Skeletal muscle satellite cell (primary cell): Measurements from ENCODE around the gene SCGB1A1.

Experiments
- H3K27me3 ChIP-seq: 2 replicates; pipeline ENCODE4 v1.7.0; 2013; ENCODE audit warnings: low read length; ENCODE audit not compliant: control insufficient read depth, insufficient read depth
- H3K36me3 ChIP-seq: 2 replicates; pipeline ENCODE4 v1.7.0; 2013; ENCODE audit warnings: mild to moderate bottlenecking, control low read depth, low read length; ENCODE audit not compliant: insufficient read depth
- H3K4me1 ChIP-seq: 2 replicates; pipeline ENCODE4 v1.7.0; 2013; ENCODE audit warnings: low read length; ENCODE audit not compliant: control insufficient read depth, insufficient read depth
- H3K4me2 ChIP-seq: 2 replicates; pipeline ENCODE4 v1.7.0; 2013; ENCODE audit warnings: mild to moderate bottlenecking, low read length
- H3K4me3 ChIP-seq: 2 replicates; pipeline ENCODE4 v1.7.0; 2013; ENCODE audit warnings: low read length
- H3K9ac ChIP-seq: 2 replicates; pipeline ENCODE4 v1.7.0; 2013; ENCODE audit warnings: mild to moderate bottlenecking, low read depth, low read length, moderate library complexity
- H3K9me3 ChIP-seq: replicated peaks from 2 replicates; pipeline ENCODE4 v1.7.0; 2013; ENCODE audit warnings: mild to moderate bottlenecking, control low read depth, low read length

SCGB1A1 gene

DNA sequence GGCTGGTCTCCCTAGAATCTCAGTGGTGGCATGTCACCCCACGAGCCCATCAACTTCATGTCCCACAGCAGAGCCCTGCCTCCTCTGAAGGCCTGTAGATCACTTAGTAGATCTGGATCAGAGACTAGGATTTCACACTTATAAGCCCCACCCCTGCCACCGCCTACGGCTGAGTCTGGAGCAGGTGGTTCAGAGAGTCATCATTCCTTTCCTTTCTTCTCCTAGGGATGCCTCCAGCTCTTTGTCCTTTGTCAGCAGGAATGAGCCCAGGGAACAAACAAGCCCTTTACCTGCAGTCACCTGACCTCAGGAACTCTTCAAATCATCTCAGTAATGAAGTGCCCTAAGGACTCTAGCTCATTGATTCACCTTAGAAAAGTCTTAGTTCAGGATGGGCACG, 37.8 kb downstream of the SCGB1A1 start:
- no peaks in the 10 kb centered on the region for H3K9me3 ChIP-seq
- H3K27me3 ChIP-seq = no peaks in the 10 kb centered on the region
- no peaks in the 10 kb centered on the region for H3K36me3 ChIP-seq
- H3K4me3 ChIP-seq = no peak overlapping the region
- H3K9ac ChIP-seq = no peak overlapping the region
- no peak overlapping the region for H3K4me2 ChIP-seq
- H3K4me1 ChIP-seq = peaks cover 3% of the 10 kb centered on the region

DNA sequence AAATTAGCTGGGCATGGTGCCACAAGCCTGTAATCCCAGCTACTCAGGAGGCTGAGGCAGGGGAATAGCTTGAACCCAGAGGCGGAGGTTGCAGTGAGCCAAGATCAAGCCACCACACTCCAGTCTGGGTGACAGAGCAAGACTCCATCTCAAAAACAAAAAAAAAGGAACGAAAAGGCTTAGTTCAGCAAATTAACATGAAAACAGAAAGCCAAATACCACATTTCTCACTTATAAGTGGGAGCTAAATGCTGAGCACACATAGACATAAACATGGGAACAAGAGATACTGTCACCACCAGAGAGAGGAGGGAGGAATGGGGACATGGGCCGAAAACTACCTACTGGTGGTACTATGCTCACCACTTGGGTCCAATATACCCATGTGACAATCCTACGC, 38.6 kb downstream of the SCGB1A1 start:
- Histone ChIP-seq H3K9ac (no peak overlapping the region), H3K4me1 (peaks cover 10% of the 10 kb centered on the region), H3K4me3 (no peak overlapping the region), H3K27me3 (no peaks in the 10 kb centered on the region), H3K4me2 (no peak overlapping the region), H3K9me3 (no peaks in the 10 kb centered on the region), H3K36me3 (no peaks in the 10 kb centered on the region)

DNA sequence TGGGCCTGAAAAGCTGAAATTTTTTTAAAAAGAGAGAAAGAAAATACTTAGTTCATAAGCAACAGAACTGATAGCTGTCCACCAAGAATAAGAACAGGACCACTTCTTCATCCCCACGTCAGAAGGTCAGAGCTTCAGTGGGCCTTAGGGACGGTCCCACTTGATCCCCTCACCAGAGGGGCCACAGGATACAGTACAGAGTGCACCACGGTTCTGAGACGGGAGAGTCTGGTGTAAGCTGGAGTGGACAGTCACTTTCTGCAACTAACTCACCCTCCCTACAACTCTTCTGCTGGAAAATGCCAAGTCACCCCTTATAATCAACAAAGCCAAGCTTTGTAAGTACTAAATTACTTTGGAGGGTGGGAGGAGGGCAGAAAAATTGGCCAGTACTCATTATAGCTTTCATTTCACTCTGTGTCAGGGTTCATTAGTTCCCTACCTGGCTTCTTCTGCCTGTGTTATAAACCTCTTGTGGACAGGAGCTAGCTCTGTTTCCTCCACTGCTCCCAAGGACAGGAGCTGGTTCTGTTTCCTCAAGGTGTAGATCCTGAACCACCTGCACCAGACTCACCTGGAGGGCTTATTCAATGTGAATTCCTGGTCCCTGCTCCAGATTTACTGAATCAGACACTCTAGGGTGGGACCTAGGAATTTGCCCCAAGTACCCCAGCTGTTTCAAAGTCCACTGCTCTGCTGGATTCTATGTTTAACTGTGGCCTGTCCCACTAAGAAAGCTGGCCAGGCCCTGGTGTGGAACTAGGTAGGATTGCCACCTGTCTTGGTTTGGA, 39.6 kb downstream of the SCGB1A1 start:
- Histone ChIP-seq H3K9me3 (no peaks in the 10 kb centered on the region), H3K27me3 (no peaks in the 10 kb centered on the region), H3K4me3 (no peak overlapping the region), H3K36me3 (no peaks in the 10 kb centered on the region), H3K4me1 (peaks cover 10% of the 10 kb centered on the region), H3K9ac (no peak overlapping the region), H3K4me2 (no peak overlapping the region)

DNA sequence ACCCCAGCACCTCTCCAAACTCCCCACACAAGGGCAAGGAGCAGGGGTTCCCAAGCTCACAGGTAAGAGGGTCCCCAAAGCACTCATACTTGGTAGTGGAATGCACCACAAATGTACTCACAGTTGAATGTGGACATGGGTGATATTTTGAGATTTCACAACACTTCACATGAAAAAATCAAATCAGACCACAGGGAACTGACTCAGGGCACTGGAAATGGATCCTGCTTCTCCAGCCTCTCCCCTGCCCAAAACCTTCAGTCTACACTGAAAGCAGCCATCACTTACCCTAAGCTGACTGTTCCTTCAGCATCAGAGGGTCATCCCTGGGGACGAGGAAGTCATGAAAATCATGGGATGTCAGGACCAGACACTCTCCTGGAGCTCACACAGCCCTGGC, 40.2 kb downstream of the SCGB1A1 start:
- H3K4me3 ChIP-seq = no peak overlapping the region
- no peak overlapping the region for H3K9ac ChIP-seq
- H3K4me2 ChIP-seq = no peak overlapping the region
- H3K4me1 ChIP-seq = peaks cover 10% of the 10 kb centered on the region
- no peaks in the 10 kb centered on the region for H3K36me3 ChIP-seq
- no peaks in the 10 kb centered on the region for H3K9me3 ChIP-seq
- H3K27me3 ChIP-seq = no peaks in the 10 kb centered on the region

DNA sequence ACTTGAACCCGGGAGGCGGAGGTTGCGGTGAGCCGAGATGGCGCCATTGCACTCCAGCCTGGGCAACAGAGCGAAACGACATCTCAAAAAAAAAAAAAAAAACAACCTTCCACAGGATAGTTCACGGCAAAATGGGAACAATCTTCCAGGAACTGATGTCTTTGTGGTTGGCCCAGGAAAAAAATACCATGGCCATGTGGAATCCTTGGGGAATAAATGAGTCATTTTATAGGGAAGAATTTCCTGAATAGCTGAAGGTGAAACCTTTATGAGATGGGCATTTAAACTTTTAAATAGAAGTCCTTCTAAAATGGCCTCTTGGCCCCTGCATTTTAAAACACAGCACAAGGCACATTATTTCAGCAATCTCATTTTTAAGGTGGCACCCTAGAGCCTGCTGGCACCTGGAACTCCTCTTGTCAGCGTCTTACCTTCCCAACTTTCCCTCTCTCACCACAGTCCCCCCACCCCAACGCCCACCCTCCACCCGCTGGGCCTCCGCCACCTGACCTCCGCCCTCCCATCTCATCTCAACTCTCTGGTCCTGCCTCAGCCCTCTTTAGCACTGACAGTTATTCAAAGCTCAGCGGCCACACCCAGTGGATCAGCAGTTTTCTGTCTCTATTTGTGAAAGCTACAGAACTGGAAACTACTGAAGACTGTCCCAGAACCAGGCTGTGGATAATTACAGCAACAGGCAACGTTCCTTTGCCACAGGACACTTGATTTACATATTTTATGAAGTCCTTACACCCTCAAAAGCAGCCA, 43.1 kb downstream of the SCGB1A1 start:
- H3K9ac ChIP-seq = no peak overlapping the region

DNA sequence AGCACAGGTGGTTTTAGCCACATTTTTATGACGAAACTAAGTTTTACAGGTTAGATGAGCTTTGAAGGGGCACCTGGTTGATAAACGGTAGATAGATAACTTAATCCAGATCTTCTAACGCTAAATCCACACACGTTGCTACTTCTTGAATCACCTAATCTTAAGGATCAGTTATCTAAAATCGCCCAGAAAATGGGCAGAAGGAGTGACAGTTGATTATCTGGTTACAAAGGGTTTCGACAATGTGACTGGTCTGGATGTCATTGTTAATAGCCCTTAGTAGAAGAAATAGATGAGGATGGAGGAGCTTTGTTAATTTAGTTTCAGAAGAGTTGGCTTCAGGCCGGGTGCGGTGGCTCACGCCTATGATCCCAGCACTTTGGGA, 43.7 kb downstream of the SCGB1A1 start:
- Histone ChIP-seq H3K9ac (no peak overlapping the region), H3K4me1 (peaks cover 10% of the 10 kb centered on the region), H3K4me3 (no peak overlapping the region), H3K27me3 (no peaks in the 10 kb centered on the region), H3K9me3 (no peaks in the 10 kb centered on the region), H3K36me3 (no peaks in the 10 kb centered on the region), H3K4me2 (no peak overlapping the region)

More for the DNA sequence above, 43.1 kb downstream of the SCGB1A1 start:
- H3K9me3 ChIP-seq = no peaks in the 10 kb centered on the region
- H3K4me1 ChIP-seq = peaks cover 10% of the 10 kb centered on the region
- no peak overlapping the region for H3K4me3 ChIP-seq
- no peaks in the 10 kb centered on the region for H3K36me3 ChIP-seq
- no peak overlapping the region for H3K4me2 ChIP-seq
- no peaks in the 10 kb centered on the region for H3K27me3 ChIP-seq

DNA sequence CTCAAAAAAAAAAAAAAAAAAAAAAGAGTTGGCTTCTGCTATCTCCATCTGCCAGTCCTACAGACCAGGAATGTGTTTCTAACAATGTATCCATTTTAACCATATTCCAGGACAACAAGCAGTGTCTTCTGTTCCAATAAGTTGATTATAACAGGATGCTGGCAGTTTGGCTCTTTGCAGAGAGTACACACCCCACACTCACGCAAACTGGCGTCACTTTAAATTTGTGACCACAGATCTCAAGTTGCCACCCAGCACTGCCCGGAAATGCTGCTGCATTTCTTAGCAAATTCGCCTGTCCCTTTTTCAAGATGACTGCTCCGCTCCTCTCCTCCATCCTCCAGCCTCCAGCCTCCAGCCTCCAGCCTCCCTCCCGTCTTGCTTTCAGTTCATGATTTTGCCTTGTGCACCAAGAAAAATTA, 44.3 kb downstream of the SCGB1A1 start:
- H3K4me1 ChIP-seq = peaks cover 10% of the 10 kb centered on the region
- no peak overlapping the region for H3K4me2 ChIP-seq
- H3K4me3 ChIP-seq = no peak overlapping the region
- H3K27me3 ChIP-seq = no peaks in the 10 kb centered on the region
- no peak overlapping the region for H3K9ac ChIP-seq
- no peaks in the 10 kb centered on the region for H3K9me3 ChIP-seq
- no peaks in the 10 kb centered on the region for H3K36me3 ChIP-seq

DNA sequence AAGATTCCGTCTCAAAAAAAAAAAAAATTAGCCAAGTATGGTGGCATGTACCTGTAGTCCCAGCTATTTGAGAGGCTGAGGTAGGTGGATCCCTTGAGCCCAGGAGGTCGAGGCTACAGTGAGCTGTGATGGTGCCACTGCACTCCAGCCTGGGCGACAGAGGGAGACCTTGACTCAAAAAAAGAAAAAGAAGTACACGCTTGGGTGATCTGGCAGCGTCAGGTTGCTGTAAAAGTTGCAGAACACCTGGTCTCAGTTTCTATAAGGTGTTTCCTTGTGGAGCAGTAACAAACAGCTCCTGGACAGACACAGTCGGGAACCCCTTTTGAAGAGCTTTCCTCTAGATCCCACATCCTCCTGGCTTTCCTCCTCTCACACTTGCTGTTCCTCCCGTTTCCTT, 45.8 kb downstream of the SCGB1A1 start:
- no peaks in the 10 kb centered on the region for H3K9me3 ChIP-seq
- peaks cover 7% of the 10 kb centered on the region for H3K4me1 ChIP-seq
- no peaks in the 10 kb centered on the region for H3K27me3 ChIP-seq
- no peak overlapping the region for H3K9ac ChIP-seq
- H3K4me2 ChIP-seq = no peak overlapping the region
- H3K4me3 ChIP-seq = no peak overlapping the region
- H3K36me3 ChIP-seq = no peaks in the 10 kb centered on the region

DNA sequence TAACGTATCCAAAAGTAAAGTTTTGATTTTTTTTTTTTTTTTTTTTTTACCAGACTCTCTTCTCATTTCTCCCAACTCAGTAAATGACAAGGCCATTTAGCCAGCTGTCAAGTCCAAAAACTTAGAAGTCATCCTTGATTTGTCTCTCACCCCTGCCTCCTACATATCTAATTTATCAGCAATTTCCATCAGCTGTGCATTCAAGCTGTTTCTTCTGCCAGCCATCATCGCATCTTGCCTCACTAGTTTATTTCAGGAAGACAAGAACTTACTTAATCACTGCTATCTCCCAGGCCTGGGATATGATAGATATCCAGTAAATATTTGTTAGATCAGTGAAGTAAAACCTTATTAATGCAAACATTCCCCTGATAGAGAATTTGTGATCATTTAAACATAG, 47.6 kb downstream of the SCGB1A1 start:
- H3K36me3 ChIP-seq = no peaks in the 10 kb centered on the region
- no peaks in the 10 kb centered on the region for H3K27me3 ChIP-seq
- no peaks in the 10 kb centered on the region for H3K9me3 ChIP-seq
- H3K4me2 ChIP-seq = no peak overlapping the region
- H3K4me1 ChIP-seq = peaks cover 7% of the 10 kb centered on the region
- H3K9ac ChIP-seq = no peak overlapping the region
- H3K4me3 ChIP-seq = no peak overlapping the region

DNA sequence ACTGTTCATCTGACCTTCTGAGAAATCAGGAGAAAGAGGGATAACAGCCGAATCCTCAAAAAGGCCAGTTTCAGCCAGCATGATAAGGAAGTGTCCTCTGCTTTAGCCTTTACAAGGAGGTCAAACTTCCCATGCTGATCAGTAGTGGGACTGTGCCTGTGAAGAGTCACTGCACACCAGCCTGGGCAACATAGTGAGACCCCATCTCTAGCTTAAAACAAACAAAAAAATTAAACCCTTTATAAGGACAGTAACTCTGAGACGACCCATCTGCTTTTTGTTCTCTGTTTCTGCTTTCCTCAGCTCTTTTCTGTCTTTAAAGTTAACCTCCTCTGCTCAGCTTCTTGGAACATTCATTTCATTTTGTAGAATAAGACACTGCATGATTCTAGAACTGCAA, 49.7 kb downstream of the SCGB1A1 start:
- Histone ChIP-seq H3K4me3 (no peak overlapping the region), H3K27me3 (no peaks in the 10 kb centered on the region), H3K9ac (no peak overlapping the region), H3K4me1 (peaks cover 11% of the 10 kb centered on the region), H3K9me3 (no peaks in the 10 kb centered on the region), H3K4me2 (no peak overlapping the region), H3K36me3 (no peaks in the 10 kb centered on the region)

DNA sequence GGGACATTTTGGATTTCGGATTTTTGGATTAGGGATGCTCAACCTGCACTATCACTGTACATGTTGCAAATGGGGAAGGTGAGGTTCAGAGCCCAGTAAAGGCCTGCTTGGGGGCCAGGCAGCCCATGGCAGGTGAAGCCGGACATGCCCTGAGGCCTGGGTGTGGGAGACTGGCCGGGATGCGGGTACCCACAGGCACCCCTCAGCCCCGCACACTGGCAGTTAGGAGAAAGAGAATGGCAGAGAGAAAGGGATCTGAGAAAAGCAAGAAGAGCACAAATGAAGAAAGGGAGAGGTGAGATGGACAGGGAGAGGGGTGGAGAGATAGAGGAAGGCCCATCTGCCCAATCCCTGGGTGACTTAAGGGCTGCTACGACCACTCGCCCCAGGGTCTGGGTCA, 52.8 kb downstream of the SCGB1A1 start:
- Histone ChIP-seq H3K4me2 (no peak overlapping the region), H3K9ac (no peak overlapping the region), H3K4me1 (peaks cover 11% of the 10 kb centered on the region), H3K27me3 (no peaks in the 10 kb centered on the region), H3K4me3 (no peak overlapping the region), H3K9me3 (no peaks in the 10 kb centered on the region), H3K36me3 (no peaks in the 10 kb centered on the region)
